HepG2 (cell line): ENCODE results near the gene PIP5K1A. TPM values are rescaled to one million over a fixed set of nuclear protein-coding genes. Genes with fewer than 3 reads are reported as not detected.

ENCODE experiments used
- BRF2 ChIP-seq: sonication (generic); formaldehyde crosslinking; IDR thresholded peaks from 2 replicates; pipeline ENCODE4 v1.8.1; 2022; ENCODE audit warnings: mild to moderate bottlenecking, missing genetic modification reagents
- FOXA1 ChIP-seq, 2 experiments: fragments of 450-650 bp in 1 of 2; sonication (generic) in 1 of 2; formaldehyde crosslinking in 1 of 2; IDR thresholded peaks; 2 replicates each; pipeline versions ENCODE4 v1.4.0 to v1.6.1; 2016 to 2020; ENCODE audit warnings: missing genetic modification reagents in 1 of 2
- FOXM1 ChIP-seq: sonication (generic); formaldehyde crosslinking; IDR thresholded peaks from 2 replicates; pipeline ENCODE4 v1.5.0; 2020; ENCODE audit warnings: missing genetic modification reagents
- KDM1A ChIP-seq: IDR thresholded peaks from 2 replicates; pipeline ENCODE4 v1.6.1; 2016; ENCODE audit warnings: missing compliant biosample characterization
- KMT2A ChIP-seq: sonication (generic); formaldehyde crosslinking; IDR thresholded peaks from 2 replicates; pipeline ENCODE4 v1.4.0; 2020; ENCODE audit warnings: missing genetic modification reagents
- MXD3 ChIP-seq: IDR thresholded peaks from 2 replicates; pipeline ENCODE4 v1.6.1; 2016; ENCODE audit warnings: mild to moderate bottlenecking, missing biosample characterization, missing genetic modification reagents
- MYPOP ChIP-seq: sonication (generic); formaldehyde crosslinking; IDR thresholded peaks from 2 replicates; pipeline ENCODE4 v1.8.1; 2023; ENCODE audit warnings: mild to moderate bottlenecking, moderate library complexity, missing genetic modification reagents
- POGK ChIP-seq: sonication (generic); formaldehyde crosslinking; conservative IDR thresholded peaks from 2 replicates; pipeline ENCODE4 v1.8.0; 2022; ENCODE audit warnings: mild to moderate bottlenecking, moderate library complexity, missing genetic modification reagents
- POLR2AphosphoS5 ChIP-seq: IDR thresholded peaks from 2 replicates; pipeline ENCODE4 v1.6.1; 2012; ENCODE audit warnings: low read depth, low read length
- RELA ChIP-seq: sonication (generic); formaldehyde crosslinking; IDR thresholded peaks from 2 replicates; pipeline ENCODE4 v1.4.0; 2020; ENCODE audit warnings: missing genetic modification reagents
- SP4 ChIP-seq: sonication (generic); formaldehyde crosslinking; IDR thresholded peaks from 2 replicates; pipeline ENCODE4 v1.8.1; 2023; ENCODE audit warnings: mild to moderate bottlenecking, missing genetic modification reagents
- TFAP4 ChIP-seq: sonication (generic); IDR thresholded peaks from 2 replicates; pipeline ENCODE4 v1.6.1; 2016; ENCODE audit warnings: low read depth, borderline replicate concordance
- YEATS2 ChIP-seq: sonication (generic); formaldehyde crosslinking; IDR thresholded peaks from 2 replicates; pipeline ENCODE4 v1.4.0; 2020; ENCODE audit warnings: missing genetic modification reagents, borderline replicate concordance
- ZBTB25 ChIP-seq: IDR thresholded peaks from 2 replicates; pipeline ENCODE4 v1.6.1; 2018; ENCODE audit warnings: missing genetic modification reagents
- ZBTB8A ChIP-seq: sonication (generic); formaldehyde crosslinking; IDR thresholded peaks from 2 replicates; pipeline ENCODE4 v1.4.0; 2020; ENCODE audit warnings: mild to moderate bottlenecking, low read depth, missing genetic modification reagents, borderline replicate concordance
- ZNF124 ChIP-seq: sonication (generic); formaldehyde crosslinking; IDR thresholded peaks from 2 replicates; pipeline ENCODE4 v1.4.0; 2020; ENCODE audit warnings: missing genetic modification reagents
- ZNF556 ChIP-seq: sonication (generic); formaldehyde crosslinking; IDR thresholded peaks from 2 replicates; pipeline ENCODE4 v1.4.0; 2020; ENCODE audit warnings: mild to moderate bottlenecking, missing genetic modification reagents, borderline replicate concordance
- ZSCAN9 ChIP-seq: IDR thresholded peaks from 2 replicates; pipeline ENCODE4 v1.6.1; 2016; ENCODE audit warnings: borderline replicate concordance
- polyA plus RNA-seq, 8 experiments: library from polyadenylated mRNA; depleted of rRNA in 3 of 8; stranded (reverse) in 7 of 8; unstranded in 1 of 8; fragments of >200 nt; fragmentation: Illumina TruSeq in 4 of 8; extraction: Trizol in 4 of 8; gene quantifications; 2 replicates each; pipeline versions ENCODE4 v1.2.1 to v1.2.3, GENCODE V29; 2011 to 2016; ENCODE audit warnings: low read depth in 4 of 8, missing spikeins in 1 of 8, mixed read lengths in 1 of 8; ENCODE audit not compliant: insufficient read depth in 1 of 8
- total RNA-seq, 5 experiments: library from RNA; depleted of rRNA; stranded (reverse); fragments of >200 nt; fragmentation: Illumina TruSeq; extraction: Trizol; gene quantifications; 2 replicates each; pipeline ENCODE4 v1.2.3, GENCODE V29; 2016; ENCODE audit warnings: low read depth in 1 of 5

The PIP5K1A gene
- total and polyA plus RNA-seq, 2 of the 13 experiments (the other 11 are each of a cell fraction or from before 2014, with no cell fraction given), result 45.3 to 65.1 TPM

GRCh38 chr1:151254217-151255213, 56.2 kb downstream of the PIP5K1A start, which contains the start of gene PSMD4 (continued):
- TF ChIP-seq TFAP4, result peak; percentile 98
- TF ChIP-seq FOXA1 (IDR thresholded peaks at IDR 0.05), result no peak
- no peak for TF ChIP-seq FOXA1 (CRISPR knock-in tag; IDR thresholded peaks at IDR 0.05)
- no peak for TF ChIP-seq ZSCAN9 (CRISPR knock-in tag)
- 0 out of 2 replicates have a peak, but pooled peaks have one; percentile 20 for TF ChIP-seq ZNF124
- TF ChIP-seq ZBTB8A (CRISPR knock-in tag), result no peak
- 0 out of 2 replicates have a peak, but pooled peaks have one; percentile 62 for TF ChIP-seq KDM1A (CRISPR knock-in tag)
- peak; percentile 71; the same call in 1 of the 2 replicates for TF ChIP-seq YEATS2
- peak; percentile 97 for TF ChIP-seq POLR2AphosphoS5
- TF ChIP-seq SP4 (CRISPR knock-in tag), result peak; percentile 48; the same call in 1 of the 2 replicates
- 0 out of 2 replicates have a peak, but pooled peaks have one; percentile 55 for TF ChIP-seq ZNF556 (CRISPR knock-in tag)
- peak; percentile 86 for TF ChIP-seq POGK (CRISPR knock-in tag)
- TF ChIP-seq FOXM1, result no peak
- no peak for TF ChIP-seq RELA (CRISPR knock-in tag)
- TF ChIP-seq BRF2, result no peak
- peak; percentile 55; the same call in 1 of the 2 replicates for TF ChIP-seq MYPOP (CRISPR knock-in tag)
- peak; percentile 63 for TF ChIP-seq KMT2A
- TF ChIP-seq MXD3 (CRISPR knock-in tag), result no peak
- no peak for TF ChIP-seq ZBTB25
